Measurements from ENCODE around the gene ZBTB21.

- no peak for TF ChIP-seq CTCF (IDR thresholded peaks at IDR 0.05 in 8 of 11, conservative IDR thresholded peaks at IDR 0.05 in 3 of 11)
- TF ChIP-seq POLR2AphosphoS5 (IDR thresholded peaks at IDR 0.05): no peak
- TF ChIP-seq POLR2A (IDR thresholded peaks at IDR 0.05): no peak
Measured at GRCh38 chr21:42038393-42038792, 28.2 kb upstream of the ZBTB21 start.

Measured in spleen (tissue), 7 donors.